ENCODE measurements around the gene PIK3AP1. TPM values are rescaled to one million over a fixed set of nuclear protein-coding genes. Genes with fewer than 3 reads are reported as not detected.

The PIK3AP1 gene
- total RNA-seq, 1 donor from 2014 or later = 6.7 TPM

GRCh38 chr10:96721207-96721572, 876 bp upstream of the PIK3AP1 start:
- TF ChIP-seq CTCF (IDR thresholded peaks at IDR 0.05; ENCODE audit: insufficient read depth, low read depth, low read length) (no peak), EZH2 (IDR thresholded peaks at IDR 0.05; ENCODE audit: insufficient read depth, low read length) (no peak)
- DNase-seq (ENCODE audit: low read depth) = no peak
- H2AFZ ChIP-seq (ENCODE audit: low read depth, low read length) = no peak overlapping the region

GRCh38 chr10:96719850-96720421, 378 bp downstream of the PIK3AP1 start:
- FAIRE-seq (no peak), DNase-seq (ENCODE audit: low read depth) (no peak)

More at GRCh38 chr10:96721207-96721572, 876 bp upstream of the PIK3AP1 start:
- H4K20me1 ChIP-seq (ENCODE audit: insufficient read depth, low read length) = no peaks in the 10 kb centered on the region
- peaks cover 2% of the 10 kb centered on the region for H3K4me1 ChIP-seq (ENCODE audit: insufficient read depth, low read length)
- no peak overlapping the region for H3K27ac Mint-ChIP-seq (ENCODE audit: unreplicated experiment)
- no peaks in the 10 kb centered on the region for H3K9me3 ChIP-seq (ENCODE audit: insufficient read depth, low read depth, low read length)
- no peak overlapping the region for H3K4me3 ChIP-seq (ENCODE audit: insufficient read depth, low read depth, low read length)
- H3K27me3 ChIP-seq (ENCODE audit: insufficient read depth, low read length) = peaks cover 18% of the 10 kb centered on the region
- H3K36me3 ChIP-seq (ENCODE audit: insufficient read depth, low read length) = no peaks in the 10 kb centered on the region
- peaks cover 4% of the 10 kb centered on the region for H3K36me3 Mint-ChIP-seq (ENCODE audit: low read depth, unreplicated experiment)
- H3K4me3 Mint-ChIP-seq (ENCODE audit: unreplicated experiment) = peak overlapping the region; percentile 81
- H3K79me2 ChIP-seq (ENCODE audit: insufficient read depth, low read length) = no peaks in the 10 kb centered on the region
- H3K27ac ChIP-seq (ENCODE audit: low read depth, low read length) = no peak overlapping the region
- H3K4me1 Mint-ChIP-seq (ENCODE audit: low read depth, unreplicated experiment) = no peaks in the 10 kb centered on the region
- peaks cover 45% of the 10 kb centered on the region for H3K27me3 Mint-ChIP-seq (ENCODE audit: low read depth, unreplicated experiment)
- H3K9me3 Mint-ChIP-seq (ENCODE audit: unreplicated experiment) = no peaks in the 10 kb centered on the region
- peak overlapping the region; percentile 90 for H3K4me2 ChIP-seq (ENCODE audit: low read length)
- FAIRE-seq = no peak
- H3K9ac ChIP-seq (ENCODE audit: low read length) = no peak overlapping the region

More at GRCh38 chr10:96719850-96720421, 378 bp downstream of the PIK3AP1 start:
- H2AFZ ChIP-seq (ENCODE audit: low read depth, low read length) = peak overlapping the region; percentile 88
- H3K36me3 Mint-ChIP-seq (ENCODE audit: low read depth, unreplicated experiment) = peaks cover 4% of the 10 kb centered on the region
- no peaks in the 10 kb centered on the region for H4K20me1 ChIP-seq (ENCODE audit: insufficient read depth, low read length)
- H3K4me3 Mint-ChIP-seq (ENCODE audit: unreplicated experiment) = peak overlapping the region; percentile 91
- H3K4me1 Mint-ChIP-seq (ENCODE audit: low read depth, unreplicated experiment) = no peaks in the 10 kb centered on the region
- peaks cover 45% of the 10 kb centered on the region for H3K27me3 Mint-ChIP-seq (ENCODE audit: low read depth, unreplicated experiment)
- peak overlapping the region; percentile 59 for H3K27ac Mint-ChIP-seq (ENCODE audit: unreplicated experiment)
- peaks cover 2% of the 10 kb centered on the region for H3K4me1 ChIP-seq (ENCODE audit: insufficient read depth, low read length)
- no peak overlapping the region for H3K27ac ChIP-seq (ENCODE audit: low read depth, low read length)
- H3K27me3 ChIP-seq (ENCODE audit: insufficient read depth, low read length) = peaks cover 18% of the 10 kb centered on the region
- H3K9me3 ChIP-seq (ENCODE audit: insufficient read depth, low read depth, low read length) = no peaks in the 10 kb centered on the region
- peak overlapping the region; percentile 49 for H3K4me3 ChIP-seq (ENCODE audit: insufficient read depth, low read depth, low read length)
- H3K9ac ChIP-seq (ENCODE audit: low read length) = peak overlapping the region; percentile 22
- peak overlapping the region; percentile 90 for H3K4me2 ChIP-seq (ENCODE audit: low read length)
- peak; percentile 48 for TF ChIP-seq EZH2 (IDR thresholded peaks at IDR 0.05; ENCODE audit: insufficient read depth, low read length)
- peak; percentile 9 for TF ChIP-seq CTCF (IDR thresholded peaks at IDR 0.05; ENCODE audit: insufficient read depth, low read depth, low read length)
- no peaks in the 10 kb centered on the region for H3K9me3 Mint-ChIP-seq (ENCODE audit: unreplicated experiment)
- no peaks in the 10 kb centered on the region for H3K79me2 ChIP-seq (ENCODE audit: insufficient read depth, low read length)
- H3K36me3 ChIP-seq (ENCODE audit: insufficient read depth, low read length) = no peaks in the 10 kb centered on the region

Measured in astrocyte (in vitro differentiated cells and primary cell).